SH-SY5Y (cell line): Measurements from ENCODE around the gene ETV3.

Experiments used
- GATA2 ChIP-seq: IDR thresholded peaks from 2 replicates; pipeline ENCODE4 v1.6.1; 2011; ENCODE audit warnings: mild to moderate bottlenecking, low read depth, low read length
- GATA3 ChIP-seq: IDR thresholded peaks from 2 replicates; pipeline ENCODE4 v1.6.1; 2011; ENCODE audit warnings: low read depth, mild to moderate bottlenecking, low read length, moderate library complexity

GRCh38 chr1:157135070-157135469 lies 3.1 kb downstream of the ETV3 start:
- TF ChIP-seq GATA3 (no peak), GATA2 (no peak)
